ENCODE results near the gene RFFL. TPM values are rescaled to one million over a fixed set of nuclear protein-coding genes. Genes with fewer than 3 reads are reported as not detected.
"Not testable (repeated sequence)": the region's sequence is repeated elsewhere in the genome, so short reads cannot be mapped to it uniquely, and the experiment has no call there.

The RFFL gene
- total RNA-seq, 4 donors from 2014 or later, result 16.7 to 43.8 (median 30.8) TPM

DNA sequence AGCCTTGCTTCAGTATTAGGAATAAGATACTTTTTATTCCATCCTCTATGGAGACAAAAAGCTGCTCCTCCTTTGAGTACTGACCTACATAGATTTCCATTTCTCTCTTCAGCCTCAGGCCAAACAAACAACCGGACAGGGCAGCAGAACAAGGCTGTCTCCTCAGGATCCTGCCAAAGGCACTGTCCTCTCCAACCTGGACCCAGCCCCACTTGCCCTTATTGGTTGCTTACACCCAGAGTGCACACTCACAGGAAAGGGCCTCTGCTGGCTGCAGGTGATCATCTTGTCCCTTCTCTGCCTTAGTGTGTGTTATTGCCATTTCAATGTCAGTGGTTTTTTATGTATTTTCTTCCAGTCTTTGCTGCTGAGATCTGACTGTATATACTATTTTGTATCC, 56.5 kb downstream of the RFFL start:
- H3K27ac ChIP-seq, result no peak overlapping the region
- ATAC-seq, result no peak
- TF ChIP-seq POLR2AphosphoS5 (IDR thresholded peaks at IDR 0.05) (no peak), EP300 (IDR thresholded peaks at IDR 0.05) (no peak), POLR2A (IDR thresholded peaks at IDR 0.05) (no peak)
- TF ChIP-seq, protein P1, sequence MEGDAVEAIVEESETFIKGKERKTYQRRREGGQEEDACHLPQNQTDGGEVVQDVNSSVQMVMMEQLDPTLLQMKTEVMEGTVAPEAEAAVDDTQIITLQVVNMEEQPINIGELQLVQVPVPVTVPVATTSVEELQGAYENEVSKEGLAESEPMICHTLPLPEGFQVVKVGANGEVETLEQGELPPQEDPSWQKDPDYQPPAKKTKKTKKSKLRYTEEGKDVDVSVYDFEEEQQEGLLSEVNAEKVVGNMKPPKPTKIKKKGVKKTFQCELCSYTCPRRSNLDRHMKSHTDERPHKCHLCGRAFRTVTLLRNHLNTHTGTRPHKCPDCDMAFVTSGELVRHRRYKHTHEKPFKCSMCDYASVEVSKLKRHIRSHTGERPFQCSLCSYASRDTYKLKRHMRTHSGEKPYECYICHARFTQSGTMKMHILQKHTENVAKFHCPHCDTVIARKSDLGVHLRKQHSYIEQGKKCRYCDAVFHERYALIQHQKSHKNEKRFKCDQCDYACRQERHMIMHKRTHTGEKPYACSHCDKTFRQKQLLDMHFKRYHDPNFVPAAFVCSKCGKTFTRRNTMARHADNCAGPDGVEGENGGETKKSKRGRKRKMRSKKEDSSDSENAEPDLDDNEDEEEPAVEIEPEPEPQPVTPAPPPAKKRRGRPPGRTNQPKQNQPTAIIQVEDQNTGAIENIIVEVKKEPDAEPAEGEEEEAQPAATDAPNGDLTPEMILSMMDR (IDR thresholded peaks at IDR 0.05), result no peak

DNA sequence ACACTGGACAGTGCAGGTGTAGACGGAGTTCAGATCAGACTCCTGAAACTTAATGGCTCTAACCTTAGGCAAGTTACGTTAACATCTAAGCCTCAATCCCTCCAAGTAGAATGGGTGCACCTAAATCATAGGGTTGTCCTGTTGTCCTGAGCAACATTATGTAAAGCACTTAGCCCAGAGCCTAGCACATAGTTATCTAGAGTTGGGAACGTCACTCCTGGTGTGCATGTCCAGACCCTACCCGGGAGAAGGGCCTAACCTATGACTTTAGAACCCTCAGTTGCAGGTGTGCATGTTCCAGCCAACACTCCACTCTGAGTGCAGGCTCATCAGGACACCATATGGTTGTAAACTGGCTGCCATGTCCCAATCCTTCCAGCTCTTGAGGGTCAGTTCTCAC, 57.2 kb downstream of the RFFL start:
- Histone ChIP-seq H3K4me1 (peaks cover 0 to 22% (median 0%) of the 10 kb centered on the region in 3 donors), H3K27ac (no peak overlapping the region), H3K36me3 (peaks cover 0 to 94% of the 10 kb centered on the region in 2 donors), H3K4me3 (no peak overlapping the region), H3K9me3 (no peaks in the 10 kb centered on the region), H3K27me3 (no peaks in the 10 kb centered on the region)
- no peak for ATAC-seq
- TF ChIP-seq POLR2AphosphoS5 (IDR thresholded peaks at IDR 0.05), result no peak
- TF ChIP-seq EP300 (IDR thresholded peaks at IDR 0.05), result no peak
- TF ChIP-seq, protein P1 (IDR thresholded peaks at IDR 0.05), result no peak
- no peak for TF ChIP-seq POLR2A (IDR thresholded peaks at IDR 0.05)
- 95% methylated on average over 2 of the region's 4 CpGs; no CpG with 5 or more reads in 1 of the 2 donors for WGBS, 2 donors (ENCODE audit: low coverage in 1 of 2)

More for the DNA sequence above, 56.5 kb downstream of the RFFL start:
- Histone ChIP-seq H3K27me3 (no peaks in the 10 kb centered on the region), H3K9me3 (no peaks in the 10 kb centered on the region), H3K4me3 (no peak overlapping the region), H3K36me3 (peaks cover 0 to 94% of the 10 kb centered on the region in 2 donors), H3K4me1 (peaks cover 0 to 16% (median 0%) of the 10 kb centered on the region in 3 donors)
- WGBS, 2 donors (ENCODE audit: low coverage in 1 of 2), result 63% methylated on average over 1 of the region's 1 CpG; no CpG with 5 or more reads in 1 of the 2 donors

DNA sequence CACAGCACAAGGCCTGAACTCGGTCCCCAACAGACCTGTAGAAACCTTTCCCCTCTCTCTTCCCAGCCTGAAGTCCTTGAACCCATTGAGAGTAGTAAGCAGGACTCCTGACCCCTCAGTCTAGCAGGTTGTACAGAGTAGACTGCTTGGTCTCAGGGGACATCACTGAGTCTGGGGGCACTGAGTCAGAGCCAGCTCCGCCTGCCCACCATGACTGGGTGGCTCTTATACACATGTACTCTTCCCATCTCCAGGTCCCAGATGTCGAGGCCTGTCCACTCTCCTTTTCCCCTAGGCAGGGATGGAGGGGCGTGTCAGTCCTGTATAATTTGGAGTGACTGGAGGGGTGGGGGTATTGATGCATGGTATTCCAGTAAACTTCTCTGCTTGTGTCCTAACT, 59.7 kb downstream of the RFFL start:
- H3K4me3 ChIP-seq, result no peak overlapping the region
- no peaks in the 10 kb centered on the region for H3K27me3 ChIP-seq
- peaks cover 0 to 92% of the 10 kb centered on the region in 2 donors for H3K36me3 ChIP-seq
- H3K9me3 ChIP-seq, result no peaks in the 10 kb centered on the region
- ATAC-seq, result no peak
- WGBS, 2 donors (ENCODE audit: low coverage in 1 of 2), result 100% methylated on average over 1 of the region's 4 CpGs; no CpG with 5 or more reads in 1 of the 2 donors
- H3K4me1 ChIP-seq, result peaks cover 0 to 33% (median 0%) of the 10 kb centered on the region in 3 donors
- no peak for TF ChIP-seq POLR2AphosphoS5 (IDR thresholded peaks at IDR 0.05)
- TF ChIP-seq POLR2A (IDR thresholded peaks at IDR 0.05), result no peak
- TF ChIP-seq, protein P1 (IDR thresholded peaks at IDR 0.05), result no peak
- no peak for TF ChIP-seq EP300 (IDR thresholded peaks at IDR 0.05)
- peak overlapping the region in 3 of 4 donors; percentile 64 to 69 (median 67) for H3K27ac ChIP-seq

DNA sequence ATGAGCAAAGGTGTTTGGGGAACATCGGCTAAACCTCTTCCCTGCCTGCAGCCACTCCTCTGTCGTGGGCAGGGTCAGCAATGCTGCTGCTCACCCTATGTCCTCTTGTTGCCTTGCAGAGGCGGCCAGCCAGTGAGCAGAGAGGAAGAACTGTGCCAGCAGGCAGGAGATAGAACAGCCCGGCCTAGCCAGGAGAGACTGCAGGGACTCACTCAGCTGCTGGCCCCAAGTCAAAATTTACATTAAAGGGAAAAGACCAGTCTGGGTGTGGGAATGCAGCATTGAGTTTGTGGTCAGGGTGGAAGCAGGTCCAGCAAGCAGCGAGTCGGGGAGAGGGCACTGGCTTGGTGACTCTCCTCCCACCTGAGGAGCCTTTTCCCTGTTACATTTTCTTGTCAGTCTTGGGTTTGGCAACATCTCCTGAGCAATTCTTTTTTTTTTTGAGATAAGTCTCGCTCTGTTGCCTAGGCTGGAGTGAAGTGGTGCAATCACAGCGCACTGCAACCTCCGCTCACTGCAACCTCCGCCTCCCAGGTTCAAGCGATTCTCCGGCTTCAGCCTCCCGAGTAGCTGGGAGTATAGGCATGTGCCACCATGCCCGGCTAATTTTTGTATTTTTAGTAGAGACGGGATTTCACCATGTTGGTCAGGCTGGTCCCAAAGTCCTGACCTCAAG, 60.5 kb downstream of the RFFL start:
- Histone ChIP-seq H3K9me3 (no peaks in the 10 kb centered on the region), H3K27me3 (no peaks in the 10 kb centered on the region), H3K27ac (peak overlapping the region in 3 of 4 donors; percentile 64 to 69 (median 67)), H3K36me3 (peaks cover 0 to 96% of the 10 kb centered on the region in 2 donors), H3K4me1 (peaks cover 0 to 41% (median 3%) of the 10 kb centered on the region in 3 donors), H3K4me3 (no peak overlapping the region)
- TF ChIP-seq, protein P1 (IDR thresholded peaks at IDR 0.05), result no peak
- TF ChIP-seq POLR2AphosphoS5 (IDR thresholded peaks at IDR 0.05), result no peak
- peak in 1 of 2 donors; percentile 17 for TF ChIP-seq POLR2A (IDR thresholded peaks at IDR 0.05)
- TF ChIP-seq EP300 (IDR thresholded peaks at IDR 0.05), result no peak
- peak; percentile 33 for ATAC-seq
- WGBS, 2 donors (ENCODE audit: low coverage in 1 of 2), result 20 to 57% methylated on average over 2 to 8 of the region's 15 CpGs

DNA sequence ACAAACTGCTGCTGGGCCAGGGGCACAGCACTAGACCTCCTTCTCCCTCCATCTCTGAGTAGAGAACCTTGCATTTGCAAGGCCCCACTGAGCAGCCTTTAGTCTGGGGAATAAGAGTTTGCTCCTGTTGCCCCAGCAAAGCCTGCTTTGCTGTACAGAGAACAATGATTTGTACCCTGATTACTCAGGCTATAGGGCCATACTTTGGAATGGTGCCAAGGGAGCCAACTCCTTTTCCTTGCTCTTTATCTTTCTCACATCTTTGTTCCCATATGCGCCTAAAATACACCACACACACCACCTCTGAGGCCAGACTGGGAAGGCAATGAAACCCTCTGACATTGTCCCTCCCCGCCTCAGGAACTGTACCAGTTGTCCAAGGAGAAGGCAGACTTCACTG, 62.0 kb downstream of the RFFL start:
- Histone ChIP-seq H3K4me3 (no peak overlapping the region), H3K36me3 (peaks cover 0 to 87% of the 10 kb centered on the region in 2 donors), H3K27me3 (no peaks in the 10 kb centered on the region), H3K27ac (peak overlapping the region in 3 of 4 donors; percentile 64 to 69 (median 67)), H3K9me3 (no peaks in the 10 kb centered on the region), H3K4me1 (peaks cover 3 to 56% (median 3%) of the 10 kb centered on the region in 3 donors)
- no CpG with 5 or more reads among the region's 2 CpGs for WGBS, 2 donors (ENCODE audit: low coverage in 1 of 2)
- TF ChIP-seq EP300 (IDR thresholded peaks at IDR 0.05) (no peak), POLR2AphosphoS5 (IDR thresholded peaks at IDR 0.05) (no peak), POLR2A (IDR thresholded peaks at IDR 0.05) (no peak)
- TF ChIP-seq, protein P1 (IDR thresholded peaks at IDR 0.05), result no peak
- ATAC-seq, result no peak

DNA sequence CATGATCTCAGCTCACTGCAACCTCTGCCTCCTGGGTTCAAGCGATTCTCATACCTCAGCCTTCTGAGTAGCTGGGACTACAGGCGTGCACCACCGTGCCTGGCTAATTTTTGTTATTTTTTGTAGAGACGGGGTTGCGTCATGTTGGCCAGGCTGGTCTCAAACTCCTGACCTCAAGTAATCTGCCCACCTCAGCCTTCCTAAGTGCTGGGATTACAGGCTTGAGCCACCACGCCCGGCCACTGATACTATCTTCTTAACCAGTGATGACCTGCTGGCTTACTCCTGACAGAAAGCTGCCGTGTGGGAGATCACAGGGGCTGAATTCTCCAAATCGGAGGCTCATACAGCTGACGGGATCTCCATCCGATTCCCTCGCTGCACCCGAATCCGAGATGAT, 62.5 kb downstream of the RFFL start:
- H3K4me3 ChIP-seq, ATAC-seq, H3K9me3 ChIP-seq, H3K27me3 ChIP-seq: not testable (repeated sequence)
- peaks cover 3 to 56% (median 3%) of the 10 kb centered on the region in 3 donors for H3K4me1 ChIP-seq
- WGBS, 2 donors (ENCODE audit: low coverage in 1 of 2), result 77 to 94% methylated on average over 3 to 6 of the region's 14 CpGs
- peaks cover 0 to 87% of the 10 kb centered on the region in 2 donors for H3K36me3 ChIP-seq
- peak overlapping the region in 3 of 4 donors; percentile 42 to 69 (median 64) for H3K27ac ChIP-seq
